Left hindlimb (tissue), 1 donor: Measurements from ENCODE around the gene ZDHHC14.
"Not testable (repeated sequence)": the region's sequence is repeated elsewhere in the genome, so short reads cannot be mapped to it uniquely, and the experiment has no call there.

Experiments
- DNase-seq: peaks from one replicate; pipeline ENCODE4 v3.0.0-alpha.2; 2018

ZDHHC14 gene

DNA sequence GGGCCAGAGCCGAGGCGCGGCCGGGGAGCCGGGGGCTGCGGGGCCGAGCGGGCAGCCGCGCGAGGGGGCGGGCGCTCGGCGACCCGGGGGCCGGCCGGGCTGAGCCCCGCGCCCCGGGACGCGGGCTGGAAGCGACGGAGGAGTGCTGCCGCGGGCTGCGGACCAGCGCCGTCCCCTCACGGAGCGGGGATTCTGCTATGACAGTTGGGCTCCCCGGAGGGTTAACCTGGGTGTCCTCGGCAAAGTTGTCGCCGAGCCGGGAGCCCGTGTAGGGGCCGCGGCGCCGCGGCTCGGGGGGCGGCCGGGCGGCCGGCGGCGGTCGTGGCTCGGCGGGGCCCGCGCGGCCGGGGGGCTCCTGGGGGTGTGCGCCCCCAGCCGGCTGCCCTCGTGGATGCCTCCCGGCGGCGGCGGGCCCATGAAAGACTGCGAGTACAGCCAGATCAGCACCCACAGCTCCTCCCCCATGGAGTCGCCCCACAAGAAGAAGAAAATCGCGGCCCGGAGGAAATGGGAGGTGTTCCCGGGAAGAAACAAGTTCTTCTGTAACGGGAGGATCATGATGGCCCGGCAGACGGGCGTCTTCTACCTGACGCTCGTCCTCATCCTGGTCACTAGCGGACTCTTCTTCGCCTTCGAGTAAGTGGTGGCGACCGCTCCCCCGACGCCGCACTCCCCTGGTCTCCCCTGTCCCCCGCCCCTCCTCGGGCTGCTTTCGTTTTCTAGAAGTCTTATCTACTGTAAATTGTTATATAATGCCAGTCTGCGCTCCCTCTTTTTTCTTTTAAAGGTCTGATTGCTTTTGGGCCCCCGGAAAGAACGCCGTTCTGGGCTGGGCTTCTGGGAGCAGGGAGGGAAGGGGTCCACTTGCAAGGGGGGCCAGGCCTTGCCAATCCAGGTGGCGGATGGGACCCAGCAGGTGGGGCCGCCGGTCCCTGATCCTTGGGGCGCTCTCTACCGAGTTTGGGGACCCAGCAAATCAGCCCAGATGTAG lies 936 bp downstream of the ZDHHC14 start:
- peak; percentile 59 for DNase-seq

DNA sequence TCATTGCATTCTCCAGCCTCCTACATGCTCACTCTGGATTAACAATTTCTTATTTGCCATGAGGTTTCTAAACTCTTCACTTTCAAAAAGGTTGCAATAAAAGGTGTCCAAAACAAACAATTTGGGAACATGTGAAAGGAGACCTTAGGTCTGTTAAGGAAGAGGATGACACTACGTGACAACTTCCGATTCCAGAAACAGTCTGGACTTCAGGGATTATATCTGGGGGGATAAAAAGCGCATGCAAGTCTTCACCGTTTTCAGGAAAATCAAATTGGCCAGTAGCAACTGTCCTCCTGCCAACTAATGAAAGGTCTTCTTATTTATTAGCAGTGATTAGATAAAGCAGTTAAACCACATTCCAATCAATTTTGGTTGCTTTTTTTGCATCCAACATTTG lies 1.8 kb downstream of the ZDHHC14 start:
- no peak for DNase-seq

DNA sequence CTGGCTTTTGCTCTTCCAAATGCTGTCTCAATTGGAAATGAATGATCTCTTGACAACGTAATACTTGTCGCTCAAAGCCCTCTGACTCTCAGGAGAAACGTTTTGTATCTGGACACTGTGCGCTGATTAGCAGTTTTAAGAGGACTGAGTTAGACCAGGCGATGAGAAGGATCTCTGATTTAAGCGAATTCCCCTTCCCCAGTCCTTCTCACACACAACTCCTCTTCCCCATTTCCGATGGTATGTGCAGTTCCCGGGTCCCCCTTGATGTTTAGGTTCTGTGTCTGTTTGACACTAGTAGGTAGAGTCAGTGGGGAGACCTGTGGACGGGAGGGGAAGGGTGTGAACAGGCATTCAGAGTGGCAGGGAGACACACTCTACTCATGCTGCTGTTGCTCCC lies 2.5 kb downstream of the ZDHHC14 start:
- DNase-seq: no peak

DNA sequence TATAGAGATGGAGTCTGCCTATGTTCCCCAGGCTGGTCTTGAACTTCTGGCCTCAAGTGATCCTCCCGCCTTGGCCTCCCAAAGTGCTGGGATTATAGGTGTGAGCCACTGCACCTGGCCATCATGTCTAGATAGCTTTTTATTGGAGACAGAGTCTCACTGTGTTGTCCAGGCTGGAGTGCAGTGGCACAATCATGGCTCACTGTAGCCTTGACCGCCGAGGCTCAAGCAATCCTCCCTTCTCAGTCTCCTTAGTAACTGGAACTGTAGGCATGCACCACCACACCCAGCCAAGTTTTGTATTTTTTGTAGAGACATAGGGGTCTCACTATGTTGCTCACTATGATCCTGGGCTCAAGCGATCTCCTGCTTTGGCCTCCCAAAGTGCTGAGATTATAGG lies 4.0 kb downstream of the ZDHHC14 start:
- DNase-seq: not testable (repeated sequence)

DNA sequence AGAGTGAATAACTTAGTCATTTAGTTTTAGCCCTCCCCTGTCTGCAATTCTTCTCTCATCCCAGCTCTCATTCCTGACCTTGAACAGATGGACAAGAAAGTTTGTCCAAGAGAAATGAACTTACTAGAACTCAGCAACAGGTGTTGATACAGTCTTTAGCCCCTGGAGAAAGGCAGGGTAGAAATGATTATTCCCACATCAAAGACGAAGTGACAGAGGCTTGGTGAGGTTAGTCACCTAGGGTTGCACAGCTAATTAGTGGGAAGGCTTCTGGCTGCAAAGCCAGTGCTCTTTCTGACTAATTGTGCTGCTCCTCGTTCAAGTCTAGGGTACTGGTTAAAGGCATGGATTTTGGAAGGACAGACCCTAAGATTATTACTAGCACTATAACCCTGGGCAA lies 4.5 kb downstream of the ZDHHC14 start:
- no peak for DNase-seq

DNA sequence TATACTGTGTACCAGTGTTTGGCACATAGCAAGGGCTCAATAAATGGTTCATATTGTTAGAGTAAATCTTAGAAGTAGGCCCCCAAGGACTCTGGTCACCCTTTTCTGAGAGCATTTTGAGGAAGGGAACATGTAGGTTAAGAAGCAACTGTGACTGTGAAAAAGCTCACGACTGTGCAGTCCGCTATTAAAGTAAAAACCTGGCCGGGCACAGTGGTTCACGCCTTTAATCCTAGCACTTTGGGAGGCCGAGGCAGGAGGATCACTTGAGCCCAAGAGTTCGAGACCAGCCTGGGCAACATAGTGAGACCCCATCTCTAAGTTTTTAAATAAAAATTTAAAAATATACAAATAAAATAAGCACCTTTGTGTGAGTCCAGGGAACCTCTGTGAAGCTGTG lies 5.0 kb downstream of the ZDHHC14 start:
- DNase-seq: no peak

DNA sequence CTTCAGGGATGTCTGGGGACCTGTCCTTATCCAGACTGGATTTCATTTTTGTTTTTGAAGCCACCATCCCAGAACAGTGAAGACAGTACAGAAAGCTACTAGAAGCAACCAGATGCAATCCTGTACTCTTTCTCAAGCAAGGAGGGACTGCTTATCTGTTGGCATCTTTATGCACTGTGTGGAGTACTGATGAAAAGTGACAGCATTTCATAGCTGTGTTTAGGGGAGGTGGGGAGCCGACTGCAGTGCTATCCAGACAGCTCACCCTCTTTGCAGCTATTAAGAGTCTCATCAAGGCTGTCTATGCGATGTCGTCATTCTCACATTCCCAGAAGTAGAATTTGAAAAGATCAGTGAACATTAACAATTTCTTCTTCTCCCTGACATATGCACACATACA lies 5.5 kb downstream of the ZDHHC14 start:
- DNase-seq: no peak

DNA sequence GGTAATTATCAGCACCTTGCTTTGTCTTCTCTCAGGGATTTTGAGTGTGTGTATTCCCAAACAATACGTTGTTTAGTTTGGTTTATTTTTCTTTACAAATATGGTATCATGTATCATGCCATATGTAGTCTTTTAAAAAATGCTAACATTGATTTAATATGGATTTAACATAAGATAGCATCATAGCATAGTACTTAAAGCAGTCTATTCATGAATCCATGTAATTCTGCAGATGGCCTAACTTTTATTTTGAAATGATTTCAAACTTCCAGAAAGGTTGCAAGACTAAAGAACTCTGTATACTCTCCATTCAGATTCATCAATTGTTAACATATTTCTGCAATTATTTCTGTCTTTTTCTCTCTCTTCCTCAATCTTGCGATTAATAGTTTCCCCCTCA lies 7.9 kb downstream of the ZDHHC14 start:
- DNase-seq: no peak

DNA sequence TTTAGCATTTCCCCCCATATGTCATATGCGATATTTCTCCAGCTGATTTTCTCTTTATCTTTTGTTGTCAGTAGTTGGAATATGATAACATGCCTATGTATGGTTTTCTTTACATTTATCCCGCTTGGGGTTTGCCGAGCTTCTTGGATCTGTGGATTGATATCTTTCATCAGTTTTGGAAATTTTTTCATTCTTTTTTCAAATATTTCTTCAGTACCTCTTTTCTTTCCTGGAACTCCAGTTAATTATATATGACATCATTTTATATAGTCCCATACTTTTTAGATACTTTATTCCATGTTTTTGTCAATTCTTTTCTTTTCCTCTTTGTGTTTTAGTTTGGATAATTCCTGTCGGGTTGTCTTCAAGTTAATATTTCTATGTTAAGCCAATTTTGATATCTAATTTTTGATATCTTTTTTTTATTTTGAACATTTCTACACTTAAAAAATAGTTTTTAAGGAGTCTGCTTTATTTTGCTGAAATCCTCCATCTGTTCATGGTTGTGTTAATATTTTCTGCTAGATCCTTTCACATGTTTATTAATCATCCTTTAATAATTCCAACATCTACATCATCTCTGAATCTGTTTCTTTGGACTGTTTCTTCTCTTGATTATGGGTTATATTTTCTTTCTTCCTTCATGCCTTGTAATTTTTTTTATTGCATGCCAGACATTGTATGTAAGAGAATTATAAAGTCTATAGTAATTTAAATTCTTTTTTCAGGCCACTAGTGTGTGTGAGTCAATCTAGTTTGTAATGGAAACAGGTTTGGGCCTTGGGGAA lies 9.5 kb downstream of the ZDHHC14 start:
- no peak for DNase-seq

DNA sequence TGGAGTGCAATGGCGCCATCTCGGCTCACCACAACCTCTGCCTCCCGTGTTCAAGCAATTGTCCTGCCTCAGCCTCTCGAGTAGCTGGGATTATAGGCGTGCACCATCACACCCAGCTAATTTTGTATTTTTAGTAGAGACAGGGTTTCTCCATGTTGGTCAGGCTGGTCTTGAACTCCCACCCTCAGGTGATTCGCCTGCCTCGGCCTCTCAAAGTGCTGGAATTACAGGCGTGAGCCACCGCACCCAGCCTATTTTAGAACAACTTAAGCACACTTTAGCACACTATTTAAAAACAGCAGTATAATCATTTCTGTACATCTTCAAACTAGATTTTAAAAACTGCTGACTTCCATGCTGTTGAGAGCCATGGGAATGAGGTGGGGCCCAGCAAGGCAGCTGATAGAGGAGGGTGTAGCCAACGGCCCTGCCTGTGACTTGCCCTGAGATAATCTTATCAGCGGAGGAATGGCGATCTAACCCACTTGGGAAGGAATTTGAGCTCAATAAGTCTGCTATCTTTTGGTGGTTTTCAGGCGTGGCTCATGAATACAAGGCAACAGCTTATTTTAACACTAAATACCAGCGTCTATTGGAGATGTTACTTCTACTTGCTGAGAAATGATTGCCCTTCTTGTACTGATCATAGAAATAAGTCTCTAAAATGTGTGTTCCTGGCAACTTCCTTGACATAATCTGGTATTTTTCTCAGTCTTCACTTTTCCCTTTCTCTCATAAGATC lies 12.1 kb downstream of the ZDHHC14 start:
- DNase-seq: no peak

DNA sequence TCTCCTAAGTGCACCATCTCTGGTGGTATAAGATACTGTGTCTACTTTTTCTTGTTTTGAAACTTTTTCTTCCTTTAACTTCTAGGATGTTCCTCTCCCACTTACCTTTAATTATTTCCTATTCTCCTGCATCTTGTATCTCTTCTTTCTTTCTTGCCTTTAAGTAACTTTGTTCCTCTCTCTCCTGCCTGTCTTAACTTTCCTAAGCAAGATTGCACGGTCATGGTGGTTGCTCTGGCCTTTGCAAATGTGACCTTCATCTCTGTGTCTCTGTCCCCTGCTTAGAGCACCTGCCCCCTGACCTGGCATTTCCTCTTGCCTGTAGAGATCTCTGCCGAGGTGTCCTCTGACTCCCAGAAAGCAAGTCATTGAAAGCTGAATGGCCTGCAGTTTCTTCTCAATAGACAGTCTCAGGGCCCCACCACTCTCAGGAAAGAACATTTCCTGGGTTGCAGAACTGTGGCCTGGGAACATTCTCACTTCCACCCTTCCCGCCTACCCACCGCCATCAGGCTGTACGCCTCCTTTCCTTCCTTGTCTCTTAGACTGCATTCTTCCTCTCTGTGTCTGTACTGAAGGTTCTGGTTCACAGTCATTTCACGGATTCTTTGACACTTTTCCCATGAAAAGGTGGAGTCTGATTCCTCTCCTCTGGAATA lies 12.8 kb downstream of the ZDHHC14 start:
- DNase-seq: no peak

DNA sequence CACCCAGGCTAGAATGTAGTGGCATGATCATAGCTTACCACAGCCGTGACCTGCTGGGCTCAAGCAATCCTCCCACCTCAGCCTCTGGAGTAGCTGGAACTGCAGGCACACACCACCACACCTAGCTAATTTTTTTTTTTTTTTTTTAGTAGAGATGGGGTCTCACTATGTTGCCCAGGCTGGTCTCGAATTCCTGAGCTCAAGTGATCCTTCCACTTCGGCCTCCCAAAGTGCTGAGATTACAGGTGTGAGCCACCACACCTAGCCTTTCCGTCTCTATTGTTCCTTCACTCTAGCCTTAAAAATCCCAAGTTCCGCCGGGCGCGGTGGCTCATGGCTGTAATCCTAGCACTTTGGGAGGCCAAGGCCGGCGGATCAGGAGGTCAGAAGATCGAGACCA lies 14.2 kb downstream of the ZDHHC14 start:
- DNase-seq: not testable (repeated sequence)

DNA sequence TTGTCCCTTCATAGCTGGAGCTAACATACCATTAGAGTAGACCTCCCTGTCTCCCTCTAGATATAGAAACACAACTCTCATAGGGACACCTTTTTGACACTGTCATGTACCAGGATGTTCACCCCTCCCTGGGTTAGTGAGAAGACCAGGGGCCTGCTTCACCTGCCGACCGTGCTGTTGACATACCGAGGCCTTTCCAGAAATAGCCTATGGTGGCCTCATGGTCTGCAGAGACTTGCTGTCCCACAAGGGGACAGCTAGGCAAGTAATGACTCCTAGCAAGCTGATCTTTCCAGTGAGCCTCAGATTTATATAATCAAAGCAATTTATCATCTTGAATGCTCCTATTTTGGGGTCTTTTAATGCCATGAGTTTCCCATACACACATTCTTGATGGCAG lies 15.0 kb downstream of the ZDHHC14 start:
- no peak for DNase-seq

DNA sequence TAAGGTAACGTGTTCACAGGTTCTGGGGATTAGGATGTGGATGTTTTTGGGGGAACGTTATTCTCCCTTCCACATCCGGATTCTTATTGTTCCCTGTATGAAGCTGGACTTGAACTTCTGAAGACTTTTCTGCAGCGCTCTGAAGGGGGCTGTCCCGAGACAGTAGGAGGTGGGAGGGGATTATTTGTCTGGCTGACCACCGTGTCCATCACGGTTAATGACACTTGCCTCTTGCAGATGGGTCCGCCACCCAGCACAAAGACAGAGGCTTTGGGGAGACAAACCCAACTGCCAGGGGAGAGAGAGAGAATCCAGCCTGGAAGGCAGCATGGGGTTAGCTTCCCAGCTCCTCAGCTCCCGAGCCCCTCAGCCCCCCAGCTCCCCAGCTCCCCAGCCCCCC lies 16.7 kb downstream of the ZDHHC14 start:
- no peak for DNase-seq

DNA sequence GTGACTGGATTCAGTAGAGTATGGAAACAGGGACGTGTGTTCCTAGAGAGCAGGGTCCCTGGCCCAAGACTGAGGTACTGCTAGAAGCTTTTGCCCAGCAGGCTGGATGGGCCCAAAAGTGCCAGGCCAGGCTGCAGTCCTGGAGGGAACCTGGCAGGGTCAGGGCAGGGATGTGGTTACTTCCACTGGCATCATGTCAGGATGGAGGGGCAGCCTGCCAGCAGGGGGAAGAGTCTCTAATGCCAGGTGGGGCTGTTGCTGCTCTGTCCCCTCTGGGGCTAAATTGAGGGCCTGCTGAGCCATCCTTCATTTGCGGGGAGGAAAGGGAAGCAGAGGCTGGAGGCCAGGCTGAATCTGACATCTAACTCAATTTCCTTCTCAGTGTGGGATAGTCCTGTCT lies 17.2 kb downstream of the ZDHHC14 start:
- DNase-seq: no peak

DNA sequence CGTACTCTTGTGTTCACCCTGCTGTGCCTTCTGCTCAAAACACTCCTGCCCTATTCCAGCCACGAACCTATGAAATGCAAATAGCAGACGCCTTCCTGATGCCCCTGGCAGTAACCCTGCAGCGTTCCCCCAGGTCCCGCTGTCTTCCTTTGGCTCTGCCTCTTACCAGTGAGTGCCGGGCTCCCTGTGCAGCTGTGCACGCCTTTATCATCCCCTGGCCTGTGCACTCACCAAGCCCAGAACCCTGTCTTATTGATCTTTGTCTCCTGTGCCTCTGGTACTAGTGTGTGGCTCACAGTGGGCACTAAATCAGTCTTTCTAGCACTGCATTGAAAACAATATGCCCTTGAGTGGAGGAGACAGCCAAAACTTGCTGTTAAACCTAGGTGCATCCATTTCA lies 19.7 kb downstream of the ZDHHC14 start:
- no peak for DNase-seq

DNA sequence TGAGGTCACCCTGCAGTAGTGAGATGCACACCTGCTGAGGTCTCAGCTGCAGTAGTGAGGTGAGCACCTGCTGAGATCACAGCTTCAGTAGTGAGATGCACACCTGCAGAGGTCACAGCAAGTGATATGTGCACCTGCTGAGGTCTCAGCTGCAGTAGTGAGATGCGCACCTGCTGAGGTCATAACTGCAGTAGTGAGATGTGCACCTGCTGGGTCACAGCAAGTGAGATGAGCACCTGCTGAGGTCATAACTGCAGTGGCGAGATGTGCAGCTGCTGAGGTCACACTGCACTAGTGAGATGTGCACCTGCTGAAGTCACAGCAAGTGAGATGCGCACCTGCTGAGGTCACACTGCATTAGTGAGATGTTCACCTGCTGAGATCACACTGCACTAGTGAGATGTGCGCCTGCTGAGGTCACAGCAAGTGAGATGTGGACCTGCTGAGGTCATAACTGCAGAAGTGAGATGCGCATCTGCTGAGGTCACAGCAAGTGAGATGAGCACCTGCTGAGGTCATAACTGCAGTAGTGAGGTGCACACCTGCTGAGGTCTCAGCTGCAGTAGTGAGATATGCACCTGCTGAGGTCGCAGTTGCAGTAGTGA lies 20.8 kb downstream of the ZDHHC14 start:
- DNase-seq: no peak

DNA sequence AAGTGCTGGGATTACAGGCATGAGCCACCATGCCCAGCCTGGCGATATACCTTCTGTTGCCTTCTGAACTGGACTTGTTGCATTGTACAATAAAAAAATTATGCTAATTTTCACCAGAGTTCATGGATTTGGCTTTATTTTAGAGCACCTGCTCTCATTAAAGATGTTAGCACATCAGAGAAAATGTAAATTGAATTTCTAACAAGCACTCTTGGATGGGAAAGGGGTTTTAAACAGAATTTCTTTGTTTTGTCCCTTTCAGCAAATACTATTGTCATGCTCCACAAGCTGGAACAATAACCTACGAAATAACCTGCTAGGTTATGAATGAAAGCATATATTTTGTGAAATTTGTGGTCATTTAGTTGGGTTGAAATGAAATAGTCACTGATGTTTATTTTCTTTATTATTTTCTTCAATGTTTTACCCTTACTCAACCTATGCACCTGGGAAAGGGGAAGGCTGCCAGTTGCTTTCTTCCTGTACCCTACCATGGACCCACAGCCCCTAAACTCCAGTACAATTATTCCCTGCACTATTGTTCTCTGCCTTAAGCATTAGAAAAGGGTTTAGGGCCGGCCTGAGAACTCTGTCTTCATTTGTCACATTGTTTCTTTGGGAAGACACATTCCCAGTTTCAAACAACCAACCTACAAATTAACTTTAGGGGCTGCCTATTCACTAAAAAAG lies 22.2 kb downstream of the ZDHHC14 start:
- no peak for DNase-seq

DNA sequence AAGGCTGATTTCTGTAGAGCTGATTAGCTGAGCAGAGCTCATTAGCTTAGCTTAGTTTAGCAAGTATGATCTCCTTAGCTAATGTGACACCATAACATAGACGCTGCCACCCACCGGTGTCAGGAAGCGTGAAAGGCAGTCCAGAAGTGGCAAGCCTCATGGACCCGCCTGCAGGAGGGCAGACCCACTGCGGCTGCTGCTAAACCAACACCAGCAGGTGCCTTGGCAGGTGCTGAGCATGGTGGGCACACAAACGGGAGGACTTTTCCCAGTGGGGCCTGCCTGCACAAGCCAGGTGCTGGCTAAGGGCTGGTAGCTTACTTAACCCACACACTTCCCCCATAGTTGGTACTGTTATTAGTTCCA lies 22.7 kb downstream of the ZDHHC14 start:
- no peak for DNase-seq

DNA sequence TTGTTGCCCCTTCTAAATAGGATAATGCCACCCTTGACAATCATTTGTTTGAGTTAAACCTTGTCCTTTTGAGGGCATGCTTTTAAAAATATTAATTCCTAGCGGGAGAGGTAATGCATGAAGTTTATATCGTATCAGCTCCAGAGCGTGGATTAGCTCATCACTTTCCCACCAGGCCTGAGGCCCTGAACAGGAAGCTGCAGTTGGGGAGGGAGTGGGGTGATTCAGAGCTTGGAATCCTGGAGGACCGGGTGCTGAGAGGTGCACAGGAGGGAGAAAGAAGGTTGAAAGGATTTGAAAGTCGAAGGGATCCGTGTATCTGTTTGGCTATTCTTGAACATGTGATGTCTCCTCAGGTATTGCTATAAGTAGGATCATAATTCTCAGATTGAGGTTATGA lies 25.0 kb downstream of the ZDHHC14 start:
- DNase-seq: no peak

DNA sequence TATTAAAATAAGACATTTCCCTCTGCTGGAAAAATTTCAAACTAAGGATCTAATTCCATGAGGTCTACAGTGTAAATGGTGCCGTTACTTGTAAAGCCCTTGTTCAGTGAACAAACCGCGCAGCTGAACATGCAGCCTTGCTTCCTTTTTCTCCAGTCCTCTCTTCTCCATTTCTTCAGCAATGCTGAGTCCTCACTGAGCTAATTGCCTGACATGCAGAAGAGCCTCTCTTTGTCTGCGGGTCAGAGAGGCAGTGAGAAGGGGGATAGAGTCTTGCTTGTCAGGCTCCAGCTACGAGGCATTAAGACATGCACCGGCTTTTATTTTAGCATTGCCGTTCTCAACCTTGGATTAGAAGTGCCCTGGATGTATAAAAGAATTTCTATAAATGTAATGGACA lies 25.7 kb downstream of the ZDHHC14 start:
- DNase-seq: no peak

DNA sequence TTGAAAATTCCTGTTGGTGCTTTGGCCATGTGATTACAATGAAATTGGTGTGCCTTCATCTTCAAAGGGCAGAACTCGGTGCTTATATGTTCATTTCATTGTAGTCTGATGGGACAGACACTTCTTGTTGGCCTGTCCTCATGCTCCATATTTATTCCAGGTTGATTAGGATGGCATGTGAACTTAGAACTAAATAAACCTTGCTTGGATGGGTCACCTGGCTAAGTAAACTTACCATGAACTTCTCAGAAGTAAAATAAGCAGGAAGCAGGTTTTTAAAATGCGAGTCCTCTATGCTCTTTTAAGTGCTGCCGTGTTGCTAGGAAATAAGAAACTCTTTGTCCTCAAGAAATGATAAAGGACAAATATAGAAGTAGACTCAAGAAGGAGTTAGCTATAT lies 26.7 kb downstream of the ZDHHC14 start:
- no peak for DNase-seq
